ENCODE measurements around the gene STX4.
A peak's percentile ranks its signal among the peaks of the same experiment; 100 is the strongest.

DNA sequence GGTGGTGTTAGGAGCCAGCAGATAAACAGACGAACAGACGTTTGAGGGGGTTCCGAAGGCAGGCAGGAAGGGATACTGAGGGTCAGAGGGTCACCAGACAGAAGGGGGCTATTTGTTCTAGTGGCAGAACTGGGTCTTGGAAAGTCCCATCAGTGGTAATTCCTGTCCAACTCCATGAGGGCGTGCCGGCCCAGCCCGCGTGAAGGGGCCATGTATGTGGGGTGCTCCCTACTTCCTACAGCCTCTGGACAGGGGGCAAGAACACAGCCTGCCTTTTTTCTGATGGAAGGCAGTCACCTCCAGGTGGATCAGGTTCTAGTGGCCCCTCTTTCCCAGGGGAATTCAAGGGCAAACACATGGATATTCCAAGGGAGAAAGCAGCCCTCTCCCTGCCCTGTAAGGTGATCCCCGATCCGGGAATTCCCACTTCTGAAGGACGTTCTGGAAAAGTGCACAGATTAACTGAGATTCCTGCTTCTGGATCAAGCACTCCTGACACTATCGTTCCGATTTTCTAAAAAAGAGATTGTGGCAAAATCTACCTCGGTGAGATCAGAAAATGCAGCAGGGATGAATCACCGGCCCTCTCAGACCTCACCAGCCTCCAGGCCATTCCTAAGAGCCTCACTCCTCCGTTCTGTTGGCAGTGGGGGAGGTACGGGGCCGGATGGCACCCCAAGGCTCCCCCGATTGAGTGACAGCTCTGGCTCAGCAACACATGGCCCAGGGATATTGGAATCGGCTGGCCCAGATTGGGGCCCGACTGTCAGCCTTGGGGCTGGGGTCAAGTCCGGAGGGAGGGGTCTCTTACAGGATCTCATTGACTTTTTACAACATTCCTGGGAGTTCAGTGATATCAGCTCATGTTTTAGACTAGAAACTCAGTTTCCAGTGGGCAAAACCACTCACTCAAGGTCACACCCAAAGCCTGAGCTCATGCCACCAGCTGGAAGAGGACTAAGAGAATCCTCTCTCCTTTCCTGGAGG lies 35.3 kb upstream of the STX4 start:
- TF ChIP-seq ELF1 (IDR thresholded peaks at IDR 0.05) = no peak
- TF ChIP-seq, protein P1, sequence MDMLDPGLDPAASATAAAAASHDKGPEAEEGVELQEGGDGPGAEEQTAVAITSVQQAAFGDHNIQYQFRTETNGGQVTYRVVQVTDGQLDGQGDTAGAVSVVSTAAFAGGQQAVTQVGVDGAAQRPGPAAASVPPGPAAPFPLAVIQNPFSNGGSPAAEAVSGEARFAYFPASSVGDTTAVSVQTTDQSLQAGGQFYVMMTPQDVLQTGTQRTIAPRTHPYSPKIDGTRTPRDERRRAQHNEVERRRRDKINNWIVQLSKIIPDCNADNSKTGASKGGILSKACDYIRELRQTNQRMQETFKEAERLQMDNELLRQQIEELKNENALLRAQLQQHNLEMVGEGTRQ (IDR thresholded peaks at IDR 0.05; ENCODE audit: borderline replicate concordance, low read depth, low read length) = no peak
- TF ChIP-seq, protein P2, sequence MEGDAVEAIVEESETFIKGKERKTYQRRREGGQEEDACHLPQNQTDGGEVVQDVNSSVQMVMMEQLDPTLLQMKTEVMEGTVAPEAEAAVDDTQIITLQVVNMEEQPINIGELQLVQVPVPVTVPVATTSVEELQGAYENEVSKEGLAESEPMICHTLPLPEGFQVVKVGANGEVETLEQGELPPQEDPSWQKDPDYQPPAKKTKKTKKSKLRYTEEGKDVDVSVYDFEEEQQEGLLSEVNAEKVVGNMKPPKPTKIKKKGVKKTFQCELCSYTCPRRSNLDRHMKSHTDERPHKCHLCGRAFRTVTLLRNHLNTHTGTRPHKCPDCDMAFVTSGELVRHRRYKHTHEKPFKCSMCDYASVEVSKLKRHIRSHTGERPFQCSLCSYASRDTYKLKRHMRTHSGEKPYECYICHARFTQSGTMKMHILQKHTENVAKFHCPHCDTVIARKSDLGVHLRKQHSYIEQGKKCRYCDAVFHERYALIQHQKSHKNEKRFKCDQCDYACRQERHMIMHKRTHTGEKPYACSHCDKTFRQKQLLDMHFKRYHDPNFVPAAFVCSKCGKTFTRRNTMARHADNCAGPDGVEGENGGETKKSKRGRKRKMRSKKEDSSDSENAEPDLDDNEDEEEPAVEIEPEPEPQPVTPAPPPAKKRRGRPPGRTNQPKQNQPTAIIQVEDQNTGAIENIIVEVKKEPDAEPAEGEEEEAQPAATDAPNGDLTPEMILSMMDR (IDR thresholded peaks at IDR 0.05) = no peak
- peak; percentile 27; the same call in 1 of the 2 replicates for TF ChIP-seq POLR2AphosphoS5 (IDR thresholded peaks at IDR 0.05; ENCODE audit: low read depth, low read length)
- 0 out of 2 replicates have a peak, but pooled peaks have one; percentile 17 for TF ChIP-seq GABPA (IDR thresholded peaks at IDR 0.05; ENCODE audit: low read depth)
- TF ChIP-seq SIN3A (IDR thresholded peaks at IDR 0.05; ENCODE audit: borderline replicate concordance, low read depth, low read length) = no peak; the same call in 1 of the 2 replicates
- TF ChIP-seq, protein P3, sequence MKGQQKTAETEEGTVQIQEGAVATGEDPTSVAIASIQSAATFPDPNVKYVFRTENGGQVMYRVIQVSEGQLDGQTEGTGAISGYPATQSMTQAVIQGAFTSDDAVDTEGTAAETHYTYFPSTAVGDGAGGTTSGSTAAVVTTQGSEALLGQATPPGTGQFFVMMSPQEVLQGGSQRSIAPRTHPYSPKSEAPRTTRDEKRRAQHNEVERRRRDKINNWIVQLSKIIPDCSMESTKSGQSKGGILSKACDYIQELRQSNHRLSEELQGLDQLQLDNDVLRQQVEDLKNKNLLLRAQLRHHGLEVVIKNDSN (IDR thresholded peaks at IDR 0.05; ENCODE audit: borderline replicate concordance, low read depth) = no peak; the same call in 1 of the 2 replicates
- TF ChIP-seq, protein P4, sequence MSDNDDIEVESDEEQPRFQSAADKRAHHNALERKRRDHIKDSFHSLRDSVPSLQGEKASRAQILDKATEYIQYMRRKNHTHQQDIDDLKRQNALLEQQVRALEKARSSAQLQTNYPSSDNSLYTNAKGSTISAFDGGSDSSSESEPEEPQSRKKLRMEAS (IDR thresholded peaks at IDR 0.05; ENCODE audit: low read depth) = peak; percentile 78
